ENCODE results near the gene HNRNPUL2.
"Not testable (repeated sequence)": the region's sequence is repeated elsewhere in the genome, so short reads cannot be mapped to it uniquely, and the experiment has no call there.

Gene HNRNPUL2

DNA sequence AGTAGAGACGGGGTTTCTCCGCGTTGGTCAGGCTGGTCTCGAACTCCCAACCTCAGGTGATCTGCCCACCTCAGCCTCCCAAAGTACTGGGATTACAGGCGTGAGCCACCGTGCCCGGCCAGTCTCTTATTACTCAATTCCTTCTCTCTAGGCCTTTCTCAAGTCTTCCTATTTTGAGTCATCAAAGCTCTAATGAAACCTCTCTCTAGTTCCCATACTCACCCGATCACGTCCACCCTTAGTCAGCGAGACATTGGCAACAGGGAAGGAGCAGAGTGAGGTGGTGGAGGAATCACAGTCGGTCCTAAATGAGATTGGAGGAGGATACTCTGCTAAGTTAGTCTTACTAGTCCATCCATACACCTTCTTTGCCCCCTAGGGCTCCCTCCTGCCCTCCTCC is 25.0 kb downstream of the HNRNPUL2 start:
- TF ChIP-seq, protein P1, sequence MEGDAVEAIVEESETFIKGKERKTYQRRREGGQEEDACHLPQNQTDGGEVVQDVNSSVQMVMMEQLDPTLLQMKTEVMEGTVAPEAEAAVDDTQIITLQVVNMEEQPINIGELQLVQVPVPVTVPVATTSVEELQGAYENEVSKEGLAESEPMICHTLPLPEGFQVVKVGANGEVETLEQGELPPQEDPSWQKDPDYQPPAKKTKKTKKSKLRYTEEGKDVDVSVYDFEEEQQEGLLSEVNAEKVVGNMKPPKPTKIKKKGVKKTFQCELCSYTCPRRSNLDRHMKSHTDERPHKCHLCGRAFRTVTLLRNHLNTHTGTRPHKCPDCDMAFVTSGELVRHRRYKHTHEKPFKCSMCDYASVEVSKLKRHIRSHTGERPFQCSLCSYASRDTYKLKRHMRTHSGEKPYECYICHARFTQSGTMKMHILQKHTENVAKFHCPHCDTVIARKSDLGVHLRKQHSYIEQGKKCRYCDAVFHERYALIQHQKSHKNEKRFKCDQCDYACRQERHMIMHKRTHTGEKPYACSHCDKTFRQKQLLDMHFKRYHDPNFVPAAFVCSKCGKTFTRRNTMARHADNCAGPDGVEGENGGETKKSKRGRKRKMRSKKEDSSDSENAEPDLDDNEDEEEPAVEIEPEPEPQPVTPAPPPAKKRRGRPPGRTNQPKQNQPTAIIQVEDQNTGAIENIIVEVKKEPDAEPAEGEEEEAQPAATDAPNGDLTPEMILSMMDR (IDR thresholded peaks at IDR 0.05; ENCODE audit: borderline replicate concordance, extremely low read depth, low read length, poor library complexity, severe bottlenecking) = no peak
- no peak for TF ChIP-seq EZH2 (IDR thresholded peaks at IDR 0.05; ENCODE audit: borderline replicate concordance, low read depth, low read length, severe bottlenecking)
- no peaks in the 10 kb centered on the region for H3K9me3 ChIP-seq (ENCODE audit: insufficient read depth, low read length, severe bottlenecking)

DNA sequence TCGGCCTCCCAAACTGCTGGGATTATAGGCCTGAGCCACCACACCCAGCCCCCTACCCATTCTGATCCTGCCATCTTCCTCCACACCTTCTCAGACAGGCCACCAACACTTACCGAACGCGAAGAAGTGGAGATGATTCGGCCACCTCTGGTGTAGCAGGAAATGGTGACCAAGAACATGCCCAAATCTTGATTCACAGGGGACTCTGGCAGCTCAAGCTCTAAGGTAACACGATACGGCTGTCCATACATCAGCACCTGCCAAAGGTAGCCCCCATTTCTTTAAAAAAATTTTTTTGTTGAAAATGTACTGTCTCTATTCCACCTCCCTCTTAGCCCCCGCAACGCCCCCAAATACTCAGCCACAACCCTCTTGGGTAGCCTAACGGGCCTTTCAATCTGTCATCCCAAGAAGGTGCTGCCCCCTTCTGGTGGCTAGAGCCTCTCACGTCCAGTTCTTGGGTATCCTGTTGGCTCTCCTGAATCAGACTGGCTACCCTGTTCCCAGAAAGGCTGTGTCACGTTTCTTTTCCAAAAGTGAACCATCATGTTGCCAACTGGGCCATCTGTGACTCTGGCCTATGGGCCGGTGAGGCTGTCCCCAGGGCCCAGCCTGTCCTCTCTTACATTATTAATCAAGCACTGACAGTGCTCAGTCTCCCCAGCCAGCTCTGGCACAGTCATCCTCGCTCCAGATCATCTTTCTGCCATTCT is 32.6 kb downstream of the HNRNPUL2 start:
- Histone ChIP-seq H3K9me3 (ENCODE audit: insufficient read depth, low read length, severe bottlenecking) (no peaks in the 10 kb centered on the region), H3K4me1 (ENCODE audit: insufficient read depth, low read length) (no peaks in the 10 kb centered on the region), H2AFZ (ENCODE audit: low read depth, low read length) (no peak overlapping the region), H3K27me3 (ENCODE audit: insufficient read depth, low read length, poor library complexity) (no peaks in the 10 kb centered on the region), H3K9ac (ENCODE audit: low read depth, low read length) (no peak overlapping the region), H3K4me3 (ENCODE audit: low read depth in 1 of 2, low read length in 2 of 2) (no peak overlapping the region), H3K4me2 (ENCODE audit: insufficient read depth, low read length) (no peak overlapping the region), H3K79me2 (ENCODE audit: insufficient read depth, low read length) (no peaks in the 10 kb centered on the region), H3K27ac (ENCODE audit: low read length) (no peak overlapping the region), H4K20me1 (ENCODE audit: insufficient read depth, low read length) (no peaks in the 10 kb centered on the region), H3K36me3 (ENCODE audit: insufficient read depth, low read length) (peaks cover 39% of the 10 kb centered on the region)
- no peak for TF ChIP-seq EZH2 (IDR thresholded peaks at IDR 0.05; ENCODE audit: borderline replicate concordance, low read depth, low read length, severe bottlenecking)
- TF ChIP-seq, protein P1 (IDR thresholded peaks at IDR 0.05; ENCODE audit: borderline replicate concordance, extremely low read depth, low read length, poor library complexity, severe bottlenecking) = peak; percentile 88
- ATAC-seq (ENCODE audit: insufficient read depth, low read depth) (peak; percentile 83), DNase-seq (peak; percentile 72)

More for the DNA sequence above, 25.0 kb downstream of the HNRNPUL2 start:
- no peak overlapping the region for H3K9ac ChIP-seq (ENCODE audit: low read depth, low read length)
- H4K20me1 ChIP-seq (ENCODE audit: insufficient read depth, low read length) = no peaks in the 10 kb centered on the region
- peaks cover 6% of the 10 kb centered on the region; the same call in 1 of the 2 replicates for H3K36me3 ChIP-seq (ENCODE audit: insufficient read depth, low read length)
- H3K4me3 ChIP-seq (ENCODE audit: low read depth in 1 of 2, low read length in 2 of 2) = no peak overlapping the region
- H3K27me3 ChIP-seq (ENCODE audit: insufficient read depth, low read length, poor library complexity) = no peaks in the 10 kb centered on the region
- peaks cover 20% of the 10 kb centered on the region for H3K4me1 ChIP-seq (ENCODE audit: insufficient read depth, low read length)
- ATAC-seq (ENCODE audit: insufficient read depth, low read depth) (no peak), DNase-seq (no peak)
- H2AFZ ChIP-seq (ENCODE audit: low read depth, low read length) = no peak overlapping the region
- peaks cover 8% of the 10 kb centered on the region for H3K79me2 ChIP-seq (ENCODE audit: insufficient read depth, low read length)
- H3K27ac ChIP-seq (ENCODE audit: low read length) = no peak overlapping the region
- no peak overlapping the region for H3K4me2 ChIP-seq (ENCODE audit: insufficient read depth, low read length)

DNA sequence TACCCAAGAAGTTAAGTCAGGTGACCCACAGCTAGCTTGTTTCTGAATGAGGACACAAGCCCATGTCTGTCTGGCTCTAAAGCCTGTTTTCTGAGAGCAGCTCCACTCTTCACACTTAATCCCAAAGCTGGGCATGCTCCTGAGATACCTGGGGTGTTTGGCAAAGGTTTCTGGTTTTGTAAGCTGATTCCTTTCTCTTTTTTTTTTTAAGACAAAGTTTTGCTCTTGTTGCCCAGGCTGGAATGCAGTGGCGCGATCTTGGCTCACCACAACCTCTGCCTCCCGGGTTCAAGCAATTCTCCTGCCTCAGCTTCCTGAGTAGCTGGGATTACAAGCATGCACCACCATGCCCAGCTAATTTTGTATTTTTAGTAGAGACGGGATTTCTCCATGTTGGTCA is 33.6 kb downstream of the HNRNPUL2 start:
- H3K4me1 ChIP-seq (ENCODE audit: insufficient read depth, low read length); H4K20me1 ChIP-seq (ENCODE audit: insufficient read depth, low read length); H3K4me2 ChIP-seq (ENCODE audit: insufficient read depth, low read length); H3K4me3 ChIP-seq (ENCODE audit: low read depth in 1 of 2, low read length in 2 of 2); H3K27ac ChIP-seq (ENCODE audit: low read length); DNase-seq; H2AFZ ChIP-seq (ENCODE audit: low read depth, low read length); ATAC-seq (ENCODE audit: insufficient read depth, low read depth); H3K79me2 ChIP-seq (ENCODE audit: insufficient read depth, low read length); H3K27me3 ChIP-seq (ENCODE audit: insufficient read depth, low read length, poor library complexity); H3K9me3 ChIP-seq (ENCODE audit: insufficient read depth, low read length, severe bottlenecking); H3K9ac ChIP-seq (ENCODE audit: low read depth, low read length): not testable (repeated sequence)
- H3K36me3 ChIP-seq (ENCODE audit: insufficient read depth, low read length) = peaks cover 39% of the 10 kb centered on the region

DNA sequence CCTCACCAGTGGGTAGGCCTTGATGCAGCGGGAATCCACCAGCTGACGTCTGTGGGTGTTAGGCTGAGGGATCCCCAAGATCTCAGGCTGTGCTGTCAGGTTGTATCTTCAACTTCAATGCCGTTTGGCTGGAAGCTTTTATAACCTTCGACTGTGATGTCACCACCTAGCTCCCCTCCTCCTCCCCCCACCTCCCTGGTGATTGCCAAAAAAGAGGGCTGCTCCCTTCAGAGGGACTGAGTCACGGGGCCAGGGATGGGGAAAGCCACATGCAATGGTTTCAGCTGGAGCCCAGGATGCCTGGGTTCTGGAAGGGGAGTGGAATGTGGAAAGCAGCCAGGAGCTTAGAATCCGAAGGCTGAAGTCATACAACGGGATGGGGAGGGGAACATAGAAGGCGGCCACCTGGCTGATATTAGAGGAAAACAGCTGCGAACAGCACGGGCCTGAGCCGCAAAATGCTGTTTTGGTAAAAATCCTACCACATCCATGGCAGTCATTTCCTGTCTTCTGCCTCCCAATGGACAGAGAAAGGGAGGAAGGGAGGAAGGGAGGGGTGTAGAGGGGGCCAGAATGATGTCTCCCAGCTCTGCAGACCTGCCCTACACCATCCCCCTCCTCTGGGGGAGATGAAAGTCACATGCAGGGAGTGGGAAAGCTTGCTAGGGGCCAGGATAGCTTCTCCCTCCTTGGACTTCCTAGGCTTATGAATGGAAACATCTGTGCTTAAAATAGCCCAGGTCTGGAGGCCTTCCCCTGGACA is 37.7 kb downstream of the HNRNPUL2 start, which contains the start of gene LRRN4CL:
TSS of gene LRRN4CL (minus strand) at position 110 of the 763 bp plus-strand sequence. CDS start 1,022 bp downstream, outside the sequence.
- no peak for DNase-seq
- no peak within 1 kb of the TSS; the same call in 1 of the 2 replicates for H3K27ac ChIP-seq (ENCODE audit: low read length)
- H4K20me1 ChIP-seq (ENCODE audit: insufficient read depth, low read length) = no peaks in the 10 kb centered on the region
- no peaks in the 10 kb centered on the region for H3K4me1 ChIP-seq (ENCODE audit: insufficient read depth, low read length)
- no peak within 1 kb of the TSS for H3K4me3 ChIP-seq (ENCODE audit: low read depth in 1 of 2, low read length in 2 of 2)
- H3K9me3 ChIP-seq (ENCODE audit: insufficient read depth, low read length, severe bottlenecking) = no peaks in the 10 kb centered on the region
- H3K27me3 ChIP-seq (ENCODE audit: insufficient read depth, low read length, poor library complexity) = no peaks in the 10 kb centered on the region
- peaks cover 39% of the 10 kb centered on the region for H3K36me3 ChIP-seq (ENCODE audit: insufficient read depth, low read length)
- TF ChIP-seq, protein P1 (IDR thresholded peaks at IDR 0.05; ENCODE audit: borderline replicate concordance, extremely low read depth, low read length, poor library complexity, severe bottlenecking) = no peak
- no peak for TF ChIP-seq EZH2 (IDR thresholded peaks at IDR 0.05; ENCODE audit: borderline replicate concordance, low read depth, low read length, severe bottlenecking)
- no peak for ATAC-seq (ENCODE audit: insufficient read depth, low read depth)
- H3K4me2 ChIP-seq (ENCODE audit: insufficient read depth, low read length) = no peak within 1 kb of the TSS
- H3K79me2 ChIP-seq (ENCODE audit: insufficient read depth, low read length) = no peaks in the 10 kb centered on the region
- H3K9ac ChIP-seq (ENCODE audit: low read depth, low read length) = no peak within 1 kb of the TSS
- no peak within 1 kb of the TSS for H2AFZ ChIP-seq (ENCODE audit: low read depth, low read length)
